Fibroblast of lung (primary cell): Measurements from ENCODE around the gene CHST10.

Experiments
- CTCF ChIP-seq, 2 donors: IDR thresholded peaks in 1 of 2; conservative IDR thresholded peaks in 1 of 2; 1 replicate in 1 of 2; 2 replicates in 1 of 2; pipeline ENCODE4 v1.5.1; 2011 to 2012; ENCODE audit warnings: low read length in 2 of 2, control low read depth in 1 of 2, inconsistent platforms in 1 of 2, low read depth in 1 of 2, mild to moderate bottlenecking in 1 of 2
- EZH2 ChIP-seq: IDR thresholded peaks from 2 replicates; pipeline ENCODE4 v1.5.1; 2012; ENCODE audit warnings: low read length, control low read depth, mild to moderate bottlenecking; ENCODE audit errors: missing control alignments

DNA sequence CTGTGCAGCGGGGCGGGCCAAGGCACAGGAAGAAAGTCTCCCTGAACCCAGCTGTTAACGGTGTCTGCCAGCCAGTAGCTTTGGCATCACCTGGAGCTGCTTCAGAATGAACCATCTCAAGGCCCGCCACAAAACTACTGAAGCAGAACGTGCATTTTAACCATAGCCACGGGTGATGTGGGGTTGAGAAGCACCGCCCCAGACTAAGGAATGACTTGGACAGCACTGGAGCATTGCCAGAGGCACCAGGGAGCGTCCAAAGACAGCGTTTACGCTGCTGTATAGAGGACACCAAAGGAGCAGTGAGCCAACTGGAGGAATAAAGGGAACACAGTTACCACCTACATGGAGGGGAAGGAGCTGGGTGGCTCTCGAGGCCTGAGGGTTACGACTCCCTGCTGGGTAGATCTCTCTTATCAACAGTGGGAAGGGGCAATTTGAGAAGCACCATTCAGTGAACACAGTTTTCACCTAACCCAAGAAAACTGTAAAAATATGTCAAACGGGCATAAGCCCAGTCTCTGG lies 66.7 kb downstream of the CHST10 start:
- TF ChIP-seq CTCF (conservative IDR thresholded peaks at IDR 0.05 in 1 of 2, IDR thresholded peaks at IDR 0.05 in 1 of 2; ENCODE audit: low read depth in 1 of 2, low read length in 2 of 2) (no peak), EZH2 (no peak)
